ENCODE results near the gene PEX1. TPM values are rescaled to one million over a fixed set of nuclear protein-coding genes. Genes with fewer than 3 reads are reported as not detected.
"Not testable (repeated sequence)": the region's sequence is repeated elsewhere in the genome, so short reads cannot be mapped to it uniquely, and the experiment has no call there.

PEX1 gene
- total and polyA plus RNA-seq, 2 experiments from 2014 or later, result 22.5 to 25.4 TPM

GRCh38 chr7:92483624-92484023, 44.7 kb downstream of the PEX1 start:
- not testable (repeated sequence) for ATAC-seq; H3K9me3 Mint-ChIP-seq; H3K9me2 ChIP-seq (ENCODE audit: insufficient read depth); H3K27ac Mint-ChIP-seq; H4K20me1 ChIP-seq (replicated peaks; ENCODE audit: insufficient read depth); H3K36me3 ChIP-seq (ENCODE audit: insufficient read depth); DNase-seq (ENCODE audit: low spot score); H3K27me3 ChIP-seq (ENCODE audit: insufficient read depth); H3K4me1 ChIP-seq (ENCODE audit: insufficient read depth); H3F3A ChIP-seq (replicated peaks; ENCODE audit: low read depth); H3K27ac ChIP-seq (ENCODE audit: low read depth); H3K4me3 Mint-ChIP-seq; H2AFZ ChIP-seq; H3K4me2 ChIP-seq; H3K79me2 ChIP-seq (replicated peaks; ENCODE audit: insufficient read depth); H3K4me1 Mint-ChIP-seq; H3K27me3 Mint-ChIP-seq (ENCODE audit: insufficient read depth, low read depth, poor library complexity); H3K4me3 ChIP-seq
- peaks cover 15% of the 10 kb centered on the region for H3K36me3 Mint-ChIP-seq (ENCODE audit: low read depth)

DNA sequence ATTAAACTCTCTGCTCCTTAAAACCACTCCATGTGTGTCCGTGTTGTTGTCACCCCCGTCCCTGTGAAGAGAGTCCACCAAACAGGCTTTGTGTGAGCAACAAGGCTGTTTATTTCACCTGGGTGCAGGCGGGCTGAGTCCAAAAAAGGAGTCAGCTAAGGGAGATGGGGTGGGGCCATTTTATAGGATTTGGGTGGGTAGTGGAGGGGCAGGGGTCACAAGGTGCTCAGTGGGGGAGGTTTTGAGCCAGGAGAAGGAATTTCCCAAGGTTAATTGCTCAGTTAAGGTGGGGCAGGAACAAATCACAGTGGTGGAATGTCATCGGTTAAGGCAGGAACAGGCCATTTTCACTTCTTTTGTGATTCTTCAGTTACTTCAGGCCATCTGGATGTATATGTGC, 49.2 kb downstream of the PEX1 start:
- H3F3A ChIP-seq (replicated peaks; ENCODE audit: low read depth); H3K4me3 ChIP-seq; H3K36me3 Mint-ChIP-seq (ENCODE audit: low read depth); H3K27me3 ChIP-seq (ENCODE audit: insufficient read depth); ATAC-seq; H3K9me2 ChIP-seq (ENCODE audit: insufficient read depth); H3K4me3 Mint-ChIP-seq; H3K27ac ChIP-seq (ENCODE audit: low read depth); H3K27me3 Mint-ChIP-seq (ENCODE audit: insufficient read depth, low read depth, poor library complexity); H3K4me1 ChIP-seq (ENCODE audit: insufficient read depth); H3K9me3 Mint-ChIP-seq; H3K4me2 ChIP-seq; DNase-seq (ENCODE audit: low spot score); H3K79me2 ChIP-seq (replicated peaks; ENCODE audit: insufficient read depth); H2AFZ ChIP-seq; H3K36me3 ChIP-seq (ENCODE audit: insufficient read depth); H4K20me1 ChIP-seq (replicated peaks; ENCODE audit: insufficient read depth): not testable (repeated sequence)
- Mint-ChIP-seq H3K27ac (peak overlapping the region; percentile 32; the same call in 1 of the 2 replicates), H3K4me1 (peaks cover 10% of the 10 kb centered on the region)

GRCh38 chr7:92478711-92479110, 49.6 kb downstream of the PEX1 start:
- Mint-ChIP-seq H3K9me3 (no peaks in the 10 kb centered on the region), H3K27ac (no peak overlapping the region), H3K36me3 (ENCODE audit: low read depth) (no peaks in the 10 kb centered on the region; the same call in 2 of the 3 replicates), H3K4me3 (no peak overlapping the region), H3K4me1 (peaks cover 10% of the 10 kb centered on the region), H3K27me3 (ENCODE audit: insufficient read depth, low read depth, poor library complexity) (peaks cover 6% of the 10 kb centered on the region)
- H3K9me2 ChIP-seq (ENCODE audit: insufficient read depth), result no peaks in the 10 kb centered on the region
- DNase-seq (ENCODE audit: low spot score), result no peak
- TF ChIP-seq, protein P1, sequence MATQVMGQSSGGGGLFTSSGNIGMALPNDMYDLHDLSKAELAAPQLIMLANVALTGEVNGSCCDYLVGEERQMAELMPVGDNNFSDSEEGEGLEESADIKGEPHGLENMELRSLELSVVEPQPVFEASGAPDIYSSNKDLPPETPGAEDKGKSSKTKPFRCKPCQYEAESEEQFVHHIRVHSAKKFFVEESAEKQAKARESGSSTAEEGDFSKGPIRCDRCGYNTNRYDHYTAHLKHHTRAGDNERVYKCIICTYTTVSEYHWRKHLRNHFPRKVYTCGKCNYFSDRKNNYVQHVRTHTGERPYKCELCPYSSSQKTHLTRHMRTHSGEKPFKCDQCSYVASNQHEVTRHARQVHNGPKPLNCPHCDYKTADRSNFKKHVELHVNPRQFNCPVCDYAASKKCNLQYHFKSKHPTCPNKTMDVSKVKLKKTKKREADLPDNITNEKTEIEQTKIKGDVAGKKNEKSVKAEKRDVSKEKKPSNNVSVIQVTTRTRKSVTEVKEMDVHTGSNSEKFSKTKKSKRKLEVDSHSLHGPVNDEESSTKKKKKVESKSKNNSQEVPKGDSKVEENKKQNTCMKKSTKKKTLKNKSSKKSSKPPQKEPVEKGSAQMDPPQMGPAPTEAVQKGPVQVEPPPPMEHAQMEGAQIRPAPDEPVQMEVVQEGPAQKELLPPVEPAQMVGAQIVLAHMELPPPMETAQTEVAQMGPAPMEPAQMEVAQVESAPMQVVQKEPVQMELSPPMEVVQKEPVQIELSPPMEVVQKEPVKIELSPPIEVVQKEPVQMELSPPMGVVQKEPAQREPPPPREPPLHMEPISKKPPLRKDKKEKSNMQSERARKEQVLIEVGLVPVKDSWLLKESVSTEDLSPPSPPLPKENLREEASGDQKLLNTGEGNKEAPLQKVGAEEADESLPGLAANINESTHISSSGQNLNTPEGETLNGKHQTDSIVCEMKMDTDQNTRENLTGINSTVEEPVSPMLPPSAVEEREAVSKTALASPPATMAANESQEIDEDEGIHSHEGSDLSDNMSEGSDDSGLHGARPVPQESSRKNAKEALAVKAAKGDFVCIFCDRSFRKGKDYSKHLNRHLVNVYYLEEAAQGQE (IDR thresholded peaks at IDR 0.05; ENCODE audit: unreplicated experiment), result no peak
- TF ChIP-seq EZH2phosphoT487 (IDR thresholded peaks at IDR 0.05; ENCODE audit: unreplicated experiment) (no peak), STAT1 (IDR thresholded peaks at IDR 0.05; ENCODE audit: unreplicated experiment) (no peak), EZH2 (IDR thresholded peaks at IDR 0.05; ENCODE audit: low read depth, unreplicated experiment) (no peak)
- no peak for ATAC-seq
- H3K4me2 ChIP-seq, result 0 out of 2 replicates have a peak overlapping the region, but pooled peaks have one; percentile 32
- no peak overlapping the region for H2AFZ ChIP-seq
- no peak overlapping the region for H3K4me3 ChIP-seq
- no peaks in the 10 kb centered on the region for H3F3A ChIP-seq (replicated peaks; ENCODE audit: low read depth)
- no peaks in the 10 kb centered on the region for H3K79me2 ChIP-seq (replicated peaks; ENCODE audit: insufficient read depth)
- H3K4me1 ChIP-seq (ENCODE audit: insufficient read depth), result peaks cover 6% of the 10 kb centered on the region; the same call in 1 of the 2 replicates
- no peaks in the 10 kb centered on the region for H3K36me3 ChIP-seq (ENCODE audit: insufficient read depth)
- H4K20me1 ChIP-seq (replicated peaks; ENCODE audit: insufficient read depth), result no peaks in the 10 kb centered on the region
- H3K27me3 ChIP-seq (ENCODE audit: insufficient read depth), result no peaks in the 10 kb centered on the region
- no peak overlapping the region for H3K27ac ChIP-seq (ENCODE audit: low read depth)

Data from GM23338 (cell line).